Breast epithelium (tissue), 3 donors: ENCODE results near the gene GATAD2A.

Source experiments
- POLR2A ChIP-seq: fragments of 450-650 bp; IDR thresholded peaks from one replicate; pipeline ENCODE4 v1.6.1; 2016; ENCODE audit warnings: antibody characterized with exemption, mild to moderate bottlenecking, moderate library complexity
- POLR2AphosphoS5 ChIP-seq, 3 donors: sonication (generic); formaldehyde crosslinking; IDR thresholded peaks; one replicate each; pipeline ENCODE4 v1.6.1; 2017; ENCODE audit warnings: antibody characterized with exemption in 3 of 3
- TF ChIP-seq, protein P1 (sequence below), 3 donors: fragments of 450-650 bp; IDR thresholded peaks; one replicate each; pipeline ENCODE4 v1.5.1; 2016 to 2017; ENCODE audit warnings: antibody characterized with exemption in 3 of 3, mild to moderate bottlenecking in 3 of 3, moderate library complexity in 3 of 3

DNA sequence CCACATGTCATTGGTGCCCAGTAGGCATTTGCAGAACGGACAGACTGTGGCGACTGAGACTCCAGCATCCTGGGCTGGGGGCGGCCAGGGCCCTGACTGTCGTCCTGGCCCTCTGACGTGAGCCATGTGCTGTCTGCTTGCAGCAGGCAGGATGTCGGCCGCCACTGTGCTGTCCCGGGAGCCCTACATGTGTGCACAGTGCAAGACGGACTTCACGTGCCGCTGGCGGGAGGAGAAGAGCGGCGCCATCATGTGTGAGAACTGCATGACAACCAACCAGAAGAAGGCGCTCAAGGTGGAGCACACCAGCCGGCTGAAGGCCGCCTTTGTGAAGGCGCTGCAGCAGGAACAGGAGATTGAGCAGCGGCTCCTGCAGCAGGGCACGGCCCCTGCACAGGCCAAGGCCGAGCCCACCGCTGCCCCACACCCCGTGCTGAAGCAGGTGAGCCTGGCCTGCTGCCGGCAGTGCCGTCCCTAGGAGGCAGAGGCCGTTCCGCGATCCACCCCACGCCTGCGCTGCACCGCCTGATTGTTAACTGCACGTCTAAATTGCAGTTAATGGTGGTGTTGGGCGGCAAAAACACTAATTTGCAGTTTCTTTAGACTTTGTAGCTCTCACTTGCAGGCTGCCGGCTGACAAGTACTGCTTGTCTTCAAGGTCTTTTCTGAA, 95.6 kb downstream of the GATAD2A start:
- TF ChIP-seq POLR2A, result no peak
- TF ChIP-seq, protein P1, sequence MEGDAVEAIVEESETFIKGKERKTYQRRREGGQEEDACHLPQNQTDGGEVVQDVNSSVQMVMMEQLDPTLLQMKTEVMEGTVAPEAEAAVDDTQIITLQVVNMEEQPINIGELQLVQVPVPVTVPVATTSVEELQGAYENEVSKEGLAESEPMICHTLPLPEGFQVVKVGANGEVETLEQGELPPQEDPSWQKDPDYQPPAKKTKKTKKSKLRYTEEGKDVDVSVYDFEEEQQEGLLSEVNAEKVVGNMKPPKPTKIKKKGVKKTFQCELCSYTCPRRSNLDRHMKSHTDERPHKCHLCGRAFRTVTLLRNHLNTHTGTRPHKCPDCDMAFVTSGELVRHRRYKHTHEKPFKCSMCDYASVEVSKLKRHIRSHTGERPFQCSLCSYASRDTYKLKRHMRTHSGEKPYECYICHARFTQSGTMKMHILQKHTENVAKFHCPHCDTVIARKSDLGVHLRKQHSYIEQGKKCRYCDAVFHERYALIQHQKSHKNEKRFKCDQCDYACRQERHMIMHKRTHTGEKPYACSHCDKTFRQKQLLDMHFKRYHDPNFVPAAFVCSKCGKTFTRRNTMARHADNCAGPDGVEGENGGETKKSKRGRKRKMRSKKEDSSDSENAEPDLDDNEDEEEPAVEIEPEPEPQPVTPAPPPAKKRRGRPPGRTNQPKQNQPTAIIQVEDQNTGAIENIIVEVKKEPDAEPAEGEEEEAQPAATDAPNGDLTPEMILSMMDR (IDR thresholded peaks at IDR 0.05), result no peak
- TF ChIP-seq POLR2AphosphoS5 (IDR thresholded peaks at IDR 0.05), result no peak
